ENCODE measurements around the gene ATP13A4.

ATP13A4 gene

GRCh38 chr3:193489949-193490348 is 64.7 kb downstream of the ATP13A4 start:
- DNase-seq, result no peak

GRCh38 chr3:193488741-193489140 is 66.0 kb downstream of the ATP13A4 start:
- no peak for DNase-seq

GRCh38 chr3:193483988-193484539 is 70.6 kb downstream of the ATP13A4 start:
- no peak for DNase-seq

GRCh38 chr3:193481436-193481835 is 73.3 kb downstream of the ATP13A4 start:
- DNase-seq, result no peak

- no peak for DNase-seq
Observed at GRCh38 chr3:193474446-193474845, 80.2 kb downstream of the ATP13A4 start.

GRCh38 chr3:193470710-193471109 is 84.0 kb downstream of the ATP13A4 start:
- no peak for DNase-seq

- no peak for DNase-seq
Observed at GRCh38 chr3:193465992-193466608, 88.6 kb downstream of the ATP13A4 start.

GRCh38 chr3:193464889-193465288 is 89.8 kb downstream of the ATP13A4 start:
- no peak for DNase-seq

- no peak for DNase-seq
Observed at GRCh38 chr3:193457526-193457925, 97.2 kb downstream of the ATP13A4 start.

- DNase-seq, result no peak
Observed at GRCh38 chr3:193452338-193452737, 102.4 kb downstream of the ATP13A4 start.

- DNase-seq, result no peak
Observed at GRCh38 chr3:193451902-193452301, 102.8 kb downstream of the ATP13A4 start.

GRCh38 chr3:193446965-193447602 is 107.6 kb downstream of the ATP13A4 start:
- DNase-seq, result no peak

- no peak for DNase-seq
Observed at GRCh38 chr3:193439423-193439822, 115.3 kb downstream of the ATP13A4 start.

- no peak for DNase-seq
Observed at GRCh38 chr3:193418576-193419373, 135.9 kb downstream of the ATP13A4 start.

GRCh38 chr3:193416629-193417028 is 138.1 kb downstream of the ATP13A4 start:
- DNase-seq, result no peak

- DNase-seq, result no peak
Observed at GRCh38 chr3:193407688-193408087, 147.0 kb downstream of the ATP13A4 start.

- no peak for DNase-seq
Observed at GRCh38 chr3:193407112-193407511, 147.6 kb downstream of the ATP13A4 start.

- no peak for DNase-seq
Observed at GRCh38 chr3:193403307-193403706, 151.4 kb downstream of the ATP13A4 start.

GRCh38 chr3:193400304-193400703 is 154.4 kb downstream of the ATP13A4 start:
- no peak for DNase-seq

- DNase-seq, result no peak
Observed at GRCh38 chr3:193396451-193397244, 158.0 kb downstream of the ATP13A4 start.

- no peak for DNase-seq
Observed at GRCh38 chr3:193391902-193392301, 162.8 kb downstream of the ATP13A4 start.

- no peak for DNase-seq
Observed at GRCh38 chr3:193389335-193389734, 165.4 kb downstream of the ATP13A4 start.

- no peak for DNase-seq
Observed at GRCh38 chr3:193388361-193388760, 166.3 kb downstream of the ATP13A4 start.

Data from activated CD8-positive, alpha-beta memory T cell treated with anti-CD3 and anti-CD28 coated beads, Interleukin-2, amount 50 U/mL, for 4 hours (primary cell).